Osteoblast (primary cell): ENCODE measurements around the gene POLR2H. TPM values are rescaled to one million over a fixed set of nuclear protein-coding genes. Genes with fewer than 3 reads are reported as not detected.

ENCODE experiments used
- DNase-seq: peaks from one replicate; pipeline ENCODE4 v3.0.0; 2011; ENCODE audit warnings: low spot score, mixed read lengths; ENCODE audit not compliant: insufficient read length; ENCODE audit errors: missing footprints
- H2AFZ ChIP-seq: 2 replicates; pipeline ENCODE4 v1.6.0; 2011; ENCODE audit warnings: mild to moderate bottlenecking, low read length
- H3K27ac ChIP-seq: 2 replicates; pipeline ENCODE4 v1.5.1; 2011; ENCODE audit warnings: mild to moderate bottlenecking, low read depth, low read length, moderate library complexity
- H3K27me3 ChIP-seq: 2 replicates; pipeline ENCODE4 v1.6.0; 2012; ENCODE audit warnings: mild to moderate bottlenecking, control low read depth, inconsistent platforms, low read length, moderate library complexity; ENCODE audit not compliant: insufficient read depth
- H3K36me3 ChIP-seq: 2 replicates; pipeline ENCODE4 v1.5.1; 2011; ENCODE audit warnings: mild to moderate bottlenecking, low read length, control low read depth, moderate library complexity; ENCODE audit not compliant: insufficient read depth
- H3K4me1 ChIP-seq: 2 replicates; pipeline ENCODE4 v1.5.1; 2011; ENCODE audit warnings: mild to moderate bottlenecking, low read length, control low read depth, moderate library complexity; ENCODE audit not compliant: insufficient read depth
- H3K4me2 ChIP-seq: 2 replicates; pipeline ENCODE4 v1.6.0; 2011; ENCODE audit warnings: mild to moderate bottlenecking, low read length; ENCODE audit not compliant: insufficient read depth
- H3K4me3 ChIP-seq: fragments of 200-600 bp; sonication (generic); 3 replicates; pipeline ENCODE4 v1.5.1; 2012; ENCODE audit warnings: mild to moderate bottlenecking, low read length, inconsistent platforms; ENCODE audit not compliant: insufficient read depth
- H3K79me2 ChIP-seq: 2 replicates; pipeline ENCODE4 v1.6.0; 2012; ENCODE audit warnings: mild to moderate bottlenecking, low read length, control low read depth, inconsistent platforms; ENCODE audit not compliant: insufficient read depth
- H3K9me3 ChIP-seq: 2 replicates; pipeline ENCODE4 v1.5.1; 2011; ENCODE audit warnings: low read depth, low read length, control low read depth
- H4K20me1 ChIP-seq: 2 replicates; pipeline ENCODE4 v1.6.0; 2012; ENCODE audit warnings: mild to moderate bottlenecking, low read length, control low read depth; ENCODE audit not compliant: insufficient read depth
- small RNA-seq: library from RNA; depleted of rRNA; stranded (forward); fragments of <200 nt; gene quantifications from one replicate; pipeline ENCODE3, GENCODE V24; 2012
- total RNA-seq: library from RNA; depleted of rRNA; stranded (reverse); fragments of >200 nt; gene quantifications from 2 replicates; pipeline ENCODE4 v1.2.3, GENCODE V29; 2012
- TF ChIP-seq, protein P1 (sequence below): IDR thresholded peaks from 2 replicates; pipeline ENCODE4 v1.5.1; 2011; ENCODE audit warnings: mild to moderate bottlenecking, low read depth, low read length, moderate library complexity; ENCODE audit errors: extremely low read depth

Gene POLR2H
- total RNA-seq, 1 donor, result 61.2 TPM

DNA sequence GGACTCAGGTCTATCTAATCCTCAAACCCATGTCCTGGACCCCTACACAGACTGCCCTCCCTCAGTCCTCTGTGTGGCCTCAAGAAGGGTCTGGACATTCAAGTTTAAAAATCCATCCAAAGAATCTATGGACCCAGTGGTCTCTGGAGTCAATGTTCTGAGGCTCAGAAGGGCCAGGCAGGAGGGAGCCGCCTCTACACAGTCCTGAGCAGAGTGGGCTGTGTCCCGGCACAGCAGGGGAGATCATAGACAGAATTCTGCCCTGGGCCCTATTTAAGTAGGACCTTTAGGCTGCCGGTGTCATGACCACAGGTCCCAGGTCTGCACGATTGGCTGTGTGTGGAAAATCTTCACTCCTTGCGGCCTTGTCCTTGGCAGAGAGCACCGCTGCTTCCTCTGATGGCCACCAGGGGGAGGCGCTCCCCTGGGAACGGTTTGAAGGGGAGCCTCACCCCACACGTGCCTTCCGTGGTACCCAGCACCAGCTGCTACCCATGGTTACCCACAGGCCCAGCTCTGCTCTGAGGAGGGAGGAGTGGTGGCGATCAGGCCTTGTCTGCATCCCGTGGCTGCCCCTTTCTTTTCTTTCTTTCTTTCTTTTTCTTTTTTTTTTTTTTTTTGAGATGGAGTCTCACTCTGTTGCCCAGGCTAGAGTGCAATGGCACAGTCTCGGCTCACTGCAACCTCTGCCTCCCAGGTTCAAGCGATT lies 56.3 kb downstream of the POLR2H start:
- Histone ChIP-seq H3K27ac (no peak overlapping the region), H3K27me3 (peaks cover 6% of the 10 kb centered on the region), H3K4me3 (no peak overlapping the region), H3K4me1 (no peaks in the 10 kb centered on the region), H3K4me2 (no peak overlapping the region), H3K79me2 (no peaks in the 10 kb centered on the region), H2AFZ (no peak overlapping the region), H4K20me1 (no peaks in the 10 kb centered on the region), H3K9me3 (no peaks in the 10 kb centered on the region), H3K36me3 (no peaks in the 10 kb centered on the region)
- no peak for DNase-seq
- TF ChIP-seq, protein P1, sequence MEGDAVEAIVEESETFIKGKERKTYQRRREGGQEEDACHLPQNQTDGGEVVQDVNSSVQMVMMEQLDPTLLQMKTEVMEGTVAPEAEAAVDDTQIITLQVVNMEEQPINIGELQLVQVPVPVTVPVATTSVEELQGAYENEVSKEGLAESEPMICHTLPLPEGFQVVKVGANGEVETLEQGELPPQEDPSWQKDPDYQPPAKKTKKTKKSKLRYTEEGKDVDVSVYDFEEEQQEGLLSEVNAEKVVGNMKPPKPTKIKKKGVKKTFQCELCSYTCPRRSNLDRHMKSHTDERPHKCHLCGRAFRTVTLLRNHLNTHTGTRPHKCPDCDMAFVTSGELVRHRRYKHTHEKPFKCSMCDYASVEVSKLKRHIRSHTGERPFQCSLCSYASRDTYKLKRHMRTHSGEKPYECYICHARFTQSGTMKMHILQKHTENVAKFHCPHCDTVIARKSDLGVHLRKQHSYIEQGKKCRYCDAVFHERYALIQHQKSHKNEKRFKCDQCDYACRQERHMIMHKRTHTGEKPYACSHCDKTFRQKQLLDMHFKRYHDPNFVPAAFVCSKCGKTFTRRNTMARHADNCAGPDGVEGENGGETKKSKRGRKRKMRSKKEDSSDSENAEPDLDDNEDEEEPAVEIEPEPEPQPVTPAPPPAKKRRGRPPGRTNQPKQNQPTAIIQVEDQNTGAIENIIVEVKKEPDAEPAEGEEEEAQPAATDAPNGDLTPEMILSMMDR, result peak; percentile 87

Small RNAs within 50 kb of the gene (small RNA-seq; reads per million reads assigned to genes)
- gene SNORD66, result 962 reads per million, percentile 99 among the genes with 10 or more reads in this experiment

Other genes starting within 250 kb of the POLR2H start
- gene EIF2B5, start 226.4 kb upstream of the POLR2H start, total RNA-seq, result 19.4 and 22.1 TPM in 2 replicates
- gene DVL3, start 206.3 kb upstream of the POLR2H start, total RNA-seq, result 51.6 and 60.4 TPM in 2 replicates
- 375 and 427 TPM in 2 replicates for gene AP2M1, start 186.9 kb upstream of the POLR2H start, total RNA-seq
- 44.8 and 46.7 TPM in 2 replicates for gene ABCF3, start 175.5 kb upstream of the POLR2H start, total RNA-seq
- not detected in 2 replicates for gene VWA5B2, start 132.1 kb upstream of the POLR2H start, total RNA-seq
- 26.8 and 28.9 TPM in 2 replicates for gene ALG3, start 112.7 kb upstream of the POLR2H start, total RNA-seq
- 2.7 and 3.3 TPM in 2 replicates for gene EEF1AKMT4, start 112.0 kb upstream of the POLR2H start, total RNA-seq
- not detected in 2 replicates for gene CAMK2N2, start 100.2 kb upstream of the POLR2H start, total RNA-seq
- gene ECE2, start 85.7 kb upstream of the POLR2H start, total RNA-seq, result not detected in 2 replicates
- gene PSMD2, start 62.5 kb upstream of the POLR2H start, total RNA-seq, result 259 and 301 TPM in 2 replicates
- 215 and 245 TPM in 2 replicates for gene EIF4G1, start 47.1 kb upstream of the POLR2H start, total RNA-seq
- 9.8 and 10.6 TPM in 2 replicates for gene FAM131A, start 24.1 kb upstream of the POLR2H start, total RNA-seq
- gene CLCN2, start 105 bp upstream of the POLR2H start, total RNA-seq, result 3.2 and 4.3 TPM in 2 replicates
- under 0.01 TPM in 1 of 2 replicates, not detected in the other for gene THPO, start 16.5 kb downstream of the POLR2H start, total RNA-seq
- gene CHRD, start 18.3 kb downstream of the POLR2H start, total RNA-seq, result 0.29 and 0.36 TPM in 2 replicates
- gene EPHB3, start 200.1 kb downstream of the POLR2H start, total RNA-seq, result 3.6 and 4.1 TPM in 2 replicates